ENCODE results near the gene POSTN. TPM values are rescaled to one million over a fixed set of nuclear protein-coding genes. Genes with fewer than 3 reads are reported as not detected.

POSTN gene
- total RNA-seq, 1 donor from 2014 or later = 93.0 TPM

DNA sequence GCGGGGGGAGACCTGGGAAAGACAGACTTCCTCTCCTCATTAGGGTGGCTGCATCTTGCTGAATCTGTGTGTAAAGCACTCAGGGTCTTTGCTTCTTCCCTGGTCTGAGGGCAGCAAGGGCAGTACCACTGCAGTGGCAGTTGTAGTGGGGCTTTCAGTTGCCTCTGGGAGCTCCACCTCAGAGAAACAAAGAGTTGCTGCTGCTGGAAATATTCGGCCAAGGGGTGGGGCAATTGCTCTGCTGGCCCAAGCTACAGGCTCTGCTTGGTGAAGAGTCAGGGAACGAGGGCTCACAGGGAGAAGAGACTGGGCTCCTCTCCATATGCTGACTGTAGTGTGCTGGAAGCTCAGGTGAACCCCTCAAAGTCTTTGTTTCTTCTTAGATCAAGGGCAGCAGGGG lies 52.5 kb downstream of the POSTN start:
- TF ChIP-seq, protein P1, sequence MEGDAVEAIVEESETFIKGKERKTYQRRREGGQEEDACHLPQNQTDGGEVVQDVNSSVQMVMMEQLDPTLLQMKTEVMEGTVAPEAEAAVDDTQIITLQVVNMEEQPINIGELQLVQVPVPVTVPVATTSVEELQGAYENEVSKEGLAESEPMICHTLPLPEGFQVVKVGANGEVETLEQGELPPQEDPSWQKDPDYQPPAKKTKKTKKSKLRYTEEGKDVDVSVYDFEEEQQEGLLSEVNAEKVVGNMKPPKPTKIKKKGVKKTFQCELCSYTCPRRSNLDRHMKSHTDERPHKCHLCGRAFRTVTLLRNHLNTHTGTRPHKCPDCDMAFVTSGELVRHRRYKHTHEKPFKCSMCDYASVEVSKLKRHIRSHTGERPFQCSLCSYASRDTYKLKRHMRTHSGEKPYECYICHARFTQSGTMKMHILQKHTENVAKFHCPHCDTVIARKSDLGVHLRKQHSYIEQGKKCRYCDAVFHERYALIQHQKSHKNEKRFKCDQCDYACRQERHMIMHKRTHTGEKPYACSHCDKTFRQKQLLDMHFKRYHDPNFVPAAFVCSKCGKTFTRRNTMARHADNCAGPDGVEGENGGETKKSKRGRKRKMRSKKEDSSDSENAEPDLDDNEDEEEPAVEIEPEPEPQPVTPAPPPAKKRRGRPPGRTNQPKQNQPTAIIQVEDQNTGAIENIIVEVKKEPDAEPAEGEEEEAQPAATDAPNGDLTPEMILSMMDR (conservative IDR thresholded peaks at IDR 0.05) = no peak
- DNase-seq (ENCODE audit: low read depth, low spot score) = no peak
- Mint-ChIP-seq H3K36me3 (ENCODE audit: low read depth) (no peaks in the 10 kb centered on the region), H3K9me3 (peaks cover 15% of the 10 kb centered on the region), H3K27ac (ENCODE audit: unreplicated experiment) (no peak overlapping the region), H3K27me3 (ENCODE audit: low read depth) (no peaks in the 10 kb centered on the region), H3K4me1 (no peaks in the 10 kb centered on the region), H3K4me3 (no peak overlapping the region)

DNA sequence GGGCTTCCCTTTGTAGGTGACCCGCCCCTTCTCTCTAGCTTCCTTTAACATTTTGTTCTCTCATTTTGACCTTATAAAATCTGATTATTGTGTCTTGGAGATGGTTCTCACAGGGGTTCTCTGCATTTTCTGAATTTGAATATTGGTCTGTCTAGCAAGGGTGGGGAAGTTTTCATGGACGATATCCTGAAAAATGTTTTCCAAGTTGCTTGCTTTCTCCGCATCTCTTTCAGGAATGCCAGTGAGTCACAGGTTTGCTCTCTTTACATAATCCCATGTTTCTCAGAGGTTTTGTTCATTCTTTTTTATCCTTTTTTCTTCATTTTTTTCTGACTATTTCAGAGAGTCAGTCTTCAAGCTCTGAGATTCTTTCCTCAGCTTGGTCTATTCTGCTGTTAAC lies 53.6 kb downstream of the POSTN start:
- H3K9me3 Mint-ChIP-seq = peaks cover 12% of the 10 kb centered on the region
- H3K27ac Mint-ChIP-seq (ENCODE audit: unreplicated experiment) = no peak overlapping the region

DNA sequence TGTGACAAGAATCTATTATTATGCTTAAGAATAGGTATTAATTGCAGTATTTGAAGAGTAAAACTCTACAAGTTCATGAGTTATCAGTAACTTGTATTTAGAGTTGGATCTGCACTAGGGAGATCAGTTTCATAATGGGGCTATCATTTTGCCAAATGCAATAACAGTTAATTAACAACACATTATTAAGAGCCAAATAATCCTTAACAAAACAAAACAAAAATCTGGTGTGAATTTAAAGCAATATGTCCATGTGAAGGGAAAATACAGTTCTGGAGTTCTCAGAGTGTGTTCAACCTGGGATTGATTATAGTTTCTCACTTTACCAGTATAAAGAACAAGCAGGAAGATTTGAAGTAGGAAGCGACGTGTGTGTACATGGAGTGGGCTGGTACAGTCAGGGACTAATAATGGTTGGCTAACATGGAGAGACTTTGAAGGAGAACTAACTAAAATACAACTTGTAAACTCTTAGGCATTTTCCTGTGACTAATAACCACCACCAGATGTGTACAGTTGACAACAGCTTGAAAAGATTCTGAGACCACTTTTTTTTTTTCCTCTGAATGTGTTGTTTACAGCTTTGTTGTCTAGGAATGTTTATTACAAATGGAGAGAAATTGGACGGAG lies 58.5 kb downstream of the POSTN start:
- H3K4me3 Mint-ChIP-seq = no peak overlapping the region
- peaks cover 3% of the 10 kb centered on the region for H3K9me3 Mint-ChIP-seq
- H3K27ac Mint-ChIP-seq (ENCODE audit: unreplicated experiment) = no peak overlapping the region
- H3K4me1 Mint-ChIP-seq = no peaks in the 10 kb centered on the region
- no peak for DNase-seq (ENCODE audit: low read depth, low spot score)
- TF ChIP-seq, protein P1 (conservative IDR thresholded peaks at IDR 0.05) = no peak
- no peaks in the 10 kb centered on the region for H3K27me3 Mint-ChIP-seq (ENCODE audit: low read depth)
- H3K36me3 Mint-ChIP-seq (ENCODE audit: low read depth) = peaks cover 2% of the 10 kb centered on the region

More for the DNA sequence above, 53.6 kb downstream of the POSTN start:
- no peaks in the 10 kb centered on the region for H3K36me3 Mint-ChIP-seq (ENCODE audit: low read depth)
- no peak for DNase-seq (ENCODE audit: low read depth, low spot score)
- no peaks in the 10 kb centered on the region for H3K4me1 Mint-ChIP-seq
- TF ChIP-seq, protein P1 (conservative IDR thresholded peaks at IDR 0.05) = no peak
- no peak overlapping the region for H3K4me3 Mint-ChIP-seq
- no peaks in the 10 kb centered on the region for H3K27me3 Mint-ChIP-seq (ENCODE audit: low read depth)

DNA sequence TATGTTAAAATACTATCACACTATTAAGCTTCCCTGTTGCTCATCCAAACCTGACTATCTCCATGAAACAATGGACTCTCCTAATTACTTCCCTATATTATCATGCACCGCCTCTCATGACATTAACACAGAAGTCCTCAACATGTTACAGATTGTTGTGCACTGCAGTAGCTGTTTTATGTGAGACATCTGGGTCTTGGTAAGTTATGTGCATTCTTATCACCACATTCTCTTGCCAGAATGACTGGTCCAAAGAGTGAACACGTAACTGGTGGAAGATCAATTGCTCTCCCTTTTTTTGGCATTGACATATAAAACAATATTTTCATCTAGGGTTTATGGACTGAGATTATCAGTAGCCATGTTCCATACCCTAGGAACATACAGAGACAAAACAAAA lies 59.4 kb downstream of the POSTN start:
- Mint-ChIP-seq H3K27ac (ENCODE audit: unreplicated experiment) (no peak overlapping the region), H3K27me3 (ENCODE audit: low read depth) (no peaks in the 10 kb centered on the region), H3K4me1 (no peaks in the 10 kb centered on the region), H3K36me3 (ENCODE audit: low read depth) (peaks cover 2% of the 10 kb centered on the region), H3K9me3 (no peaks in the 10 kb centered on the region), H3K4me3 (no peak overlapping the region)
- TF ChIP-seq, protein P1 (conservative IDR thresholded peaks at IDR 0.05) = no peak
- DNase-seq (ENCODE audit: low read depth, low spot score) = no peak

DNA sequence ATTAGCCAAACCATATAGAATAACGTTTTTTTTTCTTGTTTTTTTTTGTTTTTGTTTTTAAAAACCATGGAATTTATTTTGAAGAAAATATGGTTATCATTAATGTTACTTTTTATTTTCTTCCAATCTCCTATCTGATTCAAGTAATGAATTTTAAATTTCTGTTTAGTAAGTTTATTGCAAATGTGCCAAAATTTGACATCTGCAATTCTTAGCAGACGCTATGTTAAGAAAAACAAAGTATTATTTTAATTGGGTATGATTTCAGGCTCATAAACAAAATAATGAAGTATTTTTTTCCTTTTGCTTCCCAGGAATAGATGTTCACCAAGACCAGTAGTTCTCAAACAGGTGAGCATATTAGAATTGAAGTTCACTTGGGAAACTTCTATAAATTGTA lies 63.1 kb downstream of the POSTN start:
- Mint-ChIP-seq H3K4me1 (no peaks in the 10 kb centered on the region), H3K4me3 (no peak overlapping the region), H3K9me3 (peaks cover 7% of the 10 kb centered on the region), H3K36me3 (ENCODE audit: low read depth) (peaks cover 8% of the 10 kb centered on the region), H3K27ac (ENCODE audit: unreplicated experiment) (no peak overlapping the region), H3K27me3 (ENCODE audit: low read depth) (no peaks in the 10 kb centered on the region)
- TF ChIP-seq, protein P1 (conservative IDR thresholded peaks at IDR 0.05) = no peak
- DNase-seq (ENCODE audit: low read depth, low spot score) = no peak
